ENCODE results near the gene BLVRB. TPM values are rescaled to one million over a fixed set of nuclear protein-coding genes. Genes with fewer than 3 reads are reported as not detected.

Gene BLVRB
- polyA plus RNA-seq, 1 of the 3 experiments (the other 2 are of a cell fraction): 85.9 TPM

- no peak overlapping the region for H3K4me2 ChIP-seq
- DNase-seq: peak; percentile 11
- WGBS (ENCODE audit: low lambda C conversion rate): 74% methylated on average over 8 of the region's 8 CpGs
- H3K9ac ChIP-seq: no peak overlapping the region
- H3K4me1 ChIP-seq (ENCODE audit: control insufficient read depth in 1 of 2, insufficient read depth in 2 of 2, low read depth in 1 of 2, low read length in 1 of 2): no peaks in the 10 kb centered on the region; a peak in 1 of 4 replicates
- no peaks in the 10 kb centered on the region for H3K9me2 ChIP-seq
- no peak overlapping the region for H2AFZ ChIP-seq (ENCODE audit: low read depth)
- peaks cover 9% of the 10 kb centered on the region for H3F3A ChIP-seq (replicated peaks; ENCODE audit: insufficient read depth)
- H3K79me2 ChIP-seq (ENCODE audit: insufficient read depth): no peaks in the 10 kb centered on the region
- H3K27me3 ChIP-seq (ENCODE audit: insufficient read depth): no peaks in the 10 kb centered on the region
- CTCF ChIA-PET: interaction anchor here (1.1 to 3.3 kb wide), 5 partner anchors 10 to 107 kb away, joined by 3 to 15 read pairs (median 3); partner anchors contain the start of gene SERTAD3
- no peaks in the 10 kb centered on the region for H4K20me1 ChIP-seq (ENCODE audit: insufficient read depth)
- POLR2A ChIA-PET: interaction anchor here (1.4 kb wide), 1 partner anchor 9 kb away, joined by 4 read pairs; no protein-coding TSS in a partner anchor
- H3K27ac ChIP-seq (ENCODE audit: low read depth in 2 of 2, low read length in 1 of 2): no peak overlapping the region
- H3K4me3 ChIP-seq (ENCODE audit: low read depth in 2 of 2, low read length in 1 of 2): no peak overlapping the region
- H3K9me3 ChIP-seq: no peaks in the 10 kb centered on the region
- TF ChIP-seq USF1 (IDR thresholded peaks at IDR 0.05; ENCODE audit: borderline replicate concordance, low read depth) (no peak), POLR2AphosphoS5 (IDR thresholded peaks at IDR 0.05; ENCODE audit: low read depth, low read length) (no peak), EP300 (IDR thresholded peaks at IDR 0.05; ENCODE audit: borderline replicate concordance in 1 of 2, low read depth in 1 of 2, low read length in 1 of 2) (no peak), GABPA (IDR thresholded peaks at IDR 0.05; ENCODE audit: low read depth) (no peak)
- H3K36me3 ChIP-seq (replicated peaks in 1 of 2; ENCODE audit: control insufficient read depth in 1 of 2, insufficient read depth in 2 of 2, low read length in 1 of 2): no peaks in the 10 kb centered on the region
Observed at GRCh38 chr19:40411958-40412499, 53.5 kb downstream of the BLVRB start.

GRCh38 chr19:40411125-40411842, 54.3 kb downstream of the BLVRB start:
- POLR2A ChIA-PET: interaction anchor here (1.4 kb wide), 1 partner anchor 10 kb away, joined by 4 read pairs; no protein-coding TSS in a partner anchor
- no peak overlapping the region for H3K4me3 ChIP-seq (ENCODE audit: low read depth in 2 of 2, low read length in 1 of 2)
- no peaks in the 10 kb centered on the region for H3K36me3 ChIP-seq (replicated peaks in 1 of 2; ENCODE audit: control insufficient read depth in 1 of 2, insufficient read depth in 2 of 2, low read length in 1 of 2)
- no peaks in the 10 kb centered on the region for H3K27me3 ChIP-seq (ENCODE audit: insufficient read depth)
- H2AFZ ChIP-seq (ENCODE audit: low read depth): peak overlapping the region; percentile 46; the same call in 1 of the 2 replicates
- CTCF ChIA-PET: interaction anchor here (1.3 to 3.3 kb wide), 4 partner anchors 9 to 106 kb away, joined by 3 to 15 read pairs (median 4); no protein-coding TSS in a partner anchor
- peaks cover 6% of the 10 kb centered on the region for H3F3A ChIP-seq (replicated peaks; ENCODE audit: insufficient read depth)
- no peaks in the 10 kb centered on the region; a peak in 1 of 4 replicates for H3K4me1 ChIP-seq (ENCODE audit: control insufficient read depth in 1 of 2, insufficient read depth in 2 of 2, low read depth in 1 of 2, low read length in 1 of 2)
- no peak overlapping the region for H3K4me2 ChIP-seq
- DNase-seq: peak; percentile 12
- H3K27ac ChIP-seq (ENCODE audit: low read depth in 2 of 2, low read length in 1 of 2): no peak overlapping the region
- no peaks in the 10 kb centered on the region for H3K9me3 ChIP-seq
- 63% methylated on average over 10 of the region's 16 CpGs for WGBS (ENCODE audit: low lambda C conversion rate)
- H4K20me1 ChIP-seq (ENCODE audit: insufficient read depth): no peaks in the 10 kb centered on the region
- H3K9me2 ChIP-seq: no peaks in the 10 kb centered on the region
- H3K9ac ChIP-seq: no peak overlapping the region
- H3K79me2 ChIP-seq (ENCODE audit: insufficient read depth): no peaks in the 10 kb centered on the region
- TF ChIP-seq TAF1 (IDR thresholded peaks at IDR 0.05; ENCODE audit: borderline replicate concordance, low read depth, low read length) (no peak), FOXM1 (IDR thresholded peaks at IDR 0.05; ENCODE audit: low read depth) (no peak), YY1 (IDR thresholded peaks at IDR 0.05; ENCODE audit: low read depth) (no peak), FOXJ3 (CRISPR knock-in tag; IDR thresholded peaks at IDR 0.05) (no peak), REST (IDR thresholded peaks at IDR 0.05; ENCODE audit: low read depth, low read length) (no peak), NFIC (IDR thresholded peaks at IDR 0.05; ENCODE audit: borderline replicate concordance) (no peak), TEAD4 (IDR thresholded peaks at IDR 0.05; ENCODE audit: borderline replicate concordance, insufficient read depth) (no peak), MEF2A (IDR thresholded peaks at IDR 0.05; ENCODE audit: borderline replicate concordance, low read depth) (no peak), RCOR1 (IDR thresholded peaks at IDR 0.05; ENCODE audit: low read length) (no peak), FOSL2 (IDR thresholded peaks at IDR 0.05; ENCODE audit: borderline replicate concordance, low read depth) (no peak), USF2 (IDR thresholded peaks at IDR 0.05; ENCODE audit: borderline replicate concordance, low read depth, low read length) (no peak), MAX (IDR thresholded peaks at IDR 0.05; ENCODE audit: low read depth) (no peak), EZH2phosphoT487 (IDR thresholded peaks at IDR 0.05; ENCODE audit: borderline replicate concordance, low read depth) (no peak), SIN3A (IDR thresholded peaks at IDR 0.05; ENCODE audit: borderline replicate concordance, low read depth, low read length) (no peak)

Data from SK-N-SH (cell line).